Stimulated activated naive CD8-positive, alpha-beta T cell treated with anti-CD3 and anti-CD28 coated beads, Interleukin-15, Interleukin-2, amounts not matched to agents 100 ng/mL and 50 ng/mL, for 24 hours (primary cell): ENCODE measurements around the gene TNRC6A.
"Not testable (repeated sequence)": the region's sequence is repeated elsewhere in the genome, so short reads cannot be mapped to it uniquely, and the experiment has no call there.

Source experiments
- H3K27ac Mint-ChIP-seq: one replicate; pipeline ENCODE4 v1.8.0; 2021; ENCODE audit warnings: mild to moderate bottlenecking, mixed read lengths
- H3K27me3 Mint-ChIP-seq: one replicate; pipeline ENCODE4 v1.8.0; 2021; ENCODE audit warnings: mixed read lengths
- H3K36me3 Mint-ChIP-seq: one replicate; pipeline ENCODE4 v1.8.0; 2021; ENCODE audit warnings: low read depth, mixed read lengths
- H3K4me1 Mint-ChIP-seq: one replicate; pipeline ENCODE4 v1.8.0; 2021; ENCODE audit warnings: low read depth, mixed read lengths
- H3K4me3 Mint-ChIP-seq: one replicate; pipeline ENCODE4 v1.8.0; 2021; ENCODE audit warnings: mild to moderate bottlenecking, mixed read lengths
- H3K9me3 Mint-ChIP-seq: one replicate; pipeline ENCODE4 v1.8.0; 2021; ENCODE audit warnings: mixed read lengths

The TNRC6A gene

GRCh38 chr16:24737916-24738594, 8.6 kb downstream of the TNRC6A start:
- Mint-ChIP-seq H3K27me3 (no peaks in the 10 kb centered on the region), H3K27ac (peak overlapping the region; percentile 65), H3K4me3 (no peak overlapping the region), H3K9me3 (no peaks in the 10 kb centered on the region), H3K4me1 (peaks cover 98% of the 10 kb centered on the region), H3K36me3 (peaks cover 45% of the 10 kb centered on the region)

DNA sequence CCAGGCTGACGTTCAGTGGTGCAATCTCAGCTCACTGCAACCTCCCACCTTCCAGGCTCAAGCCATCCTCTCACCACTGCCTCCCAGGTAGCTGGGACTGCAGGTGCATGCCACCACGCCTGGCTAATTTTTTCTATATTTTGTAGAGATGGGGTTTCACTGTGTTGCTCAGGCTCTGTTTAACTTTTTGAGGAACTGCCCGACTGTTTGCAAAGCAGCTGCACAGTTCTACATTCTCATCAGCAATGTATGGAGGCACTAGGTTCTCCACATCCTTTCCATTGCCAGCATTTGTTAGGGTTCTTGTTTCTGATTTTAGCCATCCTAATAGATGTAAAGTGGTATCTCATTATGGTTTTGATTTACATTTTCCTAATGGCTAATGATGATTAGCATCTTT, 9.4 kb downstream of the TNRC6A start:
- H3K4me3 Mint-ChIP-seq, result no peak overlapping the region
- peaks cover 98% of the 10 kb centered on the region for H3K4me1 Mint-ChIP-seq
- no peak overlapping the region for H3K27ac Mint-ChIP-seq
- peaks cover 43% of the 10 kb centered on the region for H3K36me3 Mint-ChIP-seq
- H3K9me3 Mint-ChIP-seq, result no peaks in the 10 kb centered on the region
- H3K27me3 Mint-ChIP-seq, result no peaks in the 10 kb centered on the region

GRCh38 chr16:24741862-24742261, 12.4 kb downstream of the TNRC6A start:
- H3K4me1 Mint-ChIP-seq, result peaks cover 99% of the 10 kb centered on the region
- peaks cover 60% of the 10 kb centered on the region for H3K36me3 Mint-ChIP-seq
- H3K27me3 Mint-ChIP-seq, result no peaks in the 10 kb centered on the region
- no peak overlapping the region for H3K27ac Mint-ChIP-seq
- H3K4me3 Mint-ChIP-seq, result no peak overlapping the region
- H3K9me3 Mint-ChIP-seq, result no peaks in the 10 kb centered on the region

GRCh38 chr16:24742610-24743009, 13.2 kb downstream of the TNRC6A start:
- not testable (repeated sequence) for H3K27ac Mint-ChIP-seq, H3K27me3 Mint-ChIP-seq, H3K4me3 Mint-ChIP-seq, H3K9me3 Mint-ChIP-seq
- Mint-ChIP-seq H3K36me3 (peaks cover 64% of the 10 kb centered on the region), H3K4me1 (peaks cover 99% of the 10 kb centered on the region)

DNA sequence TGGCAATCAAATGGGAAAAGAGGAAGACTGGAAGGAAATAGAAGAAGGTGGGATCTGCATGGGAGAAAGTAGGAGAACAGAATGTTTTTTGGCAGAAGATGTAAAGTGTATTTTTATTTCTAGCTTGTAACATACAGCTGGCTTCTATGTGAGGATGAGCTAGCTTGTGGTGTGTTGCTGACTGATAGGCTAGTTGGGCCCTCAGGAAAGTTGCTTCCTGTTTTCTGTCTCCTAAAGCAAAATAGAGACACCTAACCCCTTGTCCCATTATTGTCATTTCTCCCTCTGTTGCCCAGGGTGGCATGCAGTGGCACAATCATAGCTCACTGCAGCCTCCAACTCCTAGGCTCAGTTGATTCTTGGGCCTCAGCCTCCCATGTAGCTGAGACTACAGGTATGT, 15.9 kb downstream of the TNRC6A start:
- Mint-ChIP-seq H3K4me3 (no peak overlapping the region), H3K27ac (peak overlapping the region; percentile 29), H3K27me3 (no peaks in the 10 kb centered on the region), H3K4me1 (peaks cover 92% of the 10 kb centered on the region), H3K9me3 (no peaks in the 10 kb centered on the region), H3K36me3 (peaks cover 60% of the 10 kb centered on the region)

GRCh38 chr16:24745791-24746190, 16.3 kb downstream of the TNRC6A start:
- H3K4me1 Mint-ChIP-seq, result peaks cover 91% of the 10 kb centered on the region
- H3K36me3 Mint-ChIP-seq, result peaks cover 57% of the 10 kb centered on the region
- no peaks in the 10 kb centered on the region for H3K27me3 Mint-ChIP-seq
- H3K4me3 Mint-ChIP-seq, result no peak overlapping the region
- peak overlapping the region; percentile 15 for H3K27ac Mint-ChIP-seq
- no peaks in the 10 kb centered on the region for H3K9me3 Mint-ChIP-seq

- Mint-ChIP-seq H3K9me3 (no peaks in the 10 kb centered on the region), H3K27me3 (no peaks in the 10 kb centered on the region), H3K27ac (peak overlapping the region; percentile 75), H3K4me3 (no peak overlapping the region), H3K4me1 (peaks cover 84% of the 10 kb centered on the region), H3K36me3 (peaks cover 55% of the 10 kb centered on the region)
These were observed 18.0 kb downstream of the TNRC6A start for GRCh38 chr16:24747441-24747840.

DNA sequence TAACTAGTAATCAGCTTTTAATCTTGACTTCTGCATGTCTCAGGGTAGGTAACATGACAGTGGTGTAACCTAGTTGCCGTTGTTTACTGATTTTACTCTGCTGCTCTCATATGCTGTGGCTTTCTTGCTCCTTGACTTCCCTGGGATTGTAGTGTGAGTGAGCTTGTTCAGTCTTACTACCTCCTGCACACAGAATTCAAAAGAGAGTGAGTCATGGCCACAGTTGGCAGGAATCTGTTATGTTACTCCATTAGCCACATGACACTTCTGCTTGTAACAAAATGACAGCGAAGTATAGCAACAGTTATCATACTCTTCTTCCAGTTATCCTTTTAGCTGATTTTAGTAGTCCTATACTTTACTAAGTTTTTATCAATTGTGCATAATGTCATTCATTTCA, 18.8 kb downstream of the TNRC6A start:
- no peaks in the 10 kb centered on the region for H3K27me3 Mint-ChIP-seq
- H3K36me3 Mint-ChIP-seq, result peaks cover 60% of the 10 kb centered on the region
- no peak overlapping the region for H3K4me3 Mint-ChIP-seq
- H3K4me1 Mint-ChIP-seq, result peaks cover 85% of the 10 kb centered on the region
- no peaks in the 10 kb centered on the region for H3K9me3 Mint-ChIP-seq
- no peak overlapping the region for H3K27ac Mint-ChIP-seq

- Mint-ChIP-seq H3K9me3 (no peaks in the 10 kb centered on the region), H3K4me3 (no peak overlapping the region), H3K27ac (no peak overlapping the region), H3K4me1 (peaks cover 81% of the 10 kb centered on the region), H3K36me3 (peaks cover 52% of the 10 kb centered on the region), H3K27me3 (no peaks in the 10 kb centered on the region)
These were observed 19.9 kb downstream of the TNRC6A start for GRCh38 chr16:24749310-24749709.

- Mint-ChIP-seq H3K4me1 (peaks cover 81% of the 10 kb centered on the region), H3K36me3 (peaks cover 46% of the 10 kb centered on the region)
- not testable (repeated sequence) for H3K4me3 Mint-ChIP-seq, H3K9me3 Mint-ChIP-seq, H3K27ac Mint-ChIP-seq, H3K27me3 Mint-ChIP-seq
These were observed 20.4 kb downstream of the TNRC6A start for GRCh38 chr16:24749872-24750271.

GRCh38 chr16:24753000-24753399, 23.5 kb downstream of the TNRC6A start:
- no peaks in the 10 kb centered on the region for H3K27me3 Mint-ChIP-seq
- H3K4me1 Mint-ChIP-seq, result peaks cover 73% of the 10 kb centered on the region
- H3K36me3 Mint-ChIP-seq, result peaks cover 37% of the 10 kb centered on the region
- H3K9me3 Mint-ChIP-seq, result no peaks in the 10 kb centered on the region
- H3K4me3 Mint-ChIP-seq, result peak overlapping the region; percentile 52
- H3K27ac Mint-ChIP-seq, result peak overlapping the region; percentile 86

DNA sequence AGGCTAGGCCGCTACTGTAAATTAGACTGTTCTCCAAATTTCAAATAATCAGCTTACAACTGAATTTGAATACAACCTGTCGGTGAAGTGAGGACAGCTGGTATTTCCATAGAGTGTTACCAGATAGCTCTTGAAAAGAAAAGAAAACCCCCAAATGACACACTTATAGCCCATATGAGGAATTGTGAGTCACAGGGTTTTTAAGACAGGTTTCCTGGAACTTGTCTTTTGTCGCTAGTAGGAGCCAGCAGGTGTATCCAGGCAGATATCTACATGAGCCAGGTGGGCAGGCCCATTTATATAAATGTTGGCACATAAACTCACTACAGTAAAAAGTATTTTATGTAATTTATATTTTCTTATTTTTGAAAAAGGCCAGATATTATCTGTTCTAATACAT, 24.0 kb downstream of the TNRC6A start:
- H3K9me3 Mint-ChIP-seq, result no peaks in the 10 kb centered on the region

GRCh38 chr16:24754543-24754942, 25.1 kb downstream of the TNRC6A start:
- peak overlapping the region; percentile 46 for H3K27ac Mint-ChIP-seq
- H3K4me3 Mint-ChIP-seq, result no peak overlapping the region
- H3K4me1 Mint-ChIP-seq, result peaks cover 58% of the 10 kb centered on the region
- no peaks in the 10 kb centered on the region for H3K9me3 Mint-ChIP-seq
- H3K36me3 Mint-ChIP-seq, result peaks cover 25% of the 10 kb centered on the region
- no peaks in the 10 kb centered on the region for H3K27me3 Mint-ChIP-seq

More for the DNA sequence above, 24.0 kb downstream of the TNRC6A start:
- H3K27ac Mint-ChIP-seq, result peak overlapping the region; percentile 86
- peak overlapping the region; percentile 52 for H3K4me3 Mint-ChIP-seq
- peaks cover 33% of the 10 kb centered on the region for H3K36me3 Mint-ChIP-seq
- peaks cover 68% of the 10 kb centered on the region for H3K4me1 Mint-ChIP-seq
- H3K27me3 Mint-ChIP-seq, result no peaks in the 10 kb centered on the region

DNA sequence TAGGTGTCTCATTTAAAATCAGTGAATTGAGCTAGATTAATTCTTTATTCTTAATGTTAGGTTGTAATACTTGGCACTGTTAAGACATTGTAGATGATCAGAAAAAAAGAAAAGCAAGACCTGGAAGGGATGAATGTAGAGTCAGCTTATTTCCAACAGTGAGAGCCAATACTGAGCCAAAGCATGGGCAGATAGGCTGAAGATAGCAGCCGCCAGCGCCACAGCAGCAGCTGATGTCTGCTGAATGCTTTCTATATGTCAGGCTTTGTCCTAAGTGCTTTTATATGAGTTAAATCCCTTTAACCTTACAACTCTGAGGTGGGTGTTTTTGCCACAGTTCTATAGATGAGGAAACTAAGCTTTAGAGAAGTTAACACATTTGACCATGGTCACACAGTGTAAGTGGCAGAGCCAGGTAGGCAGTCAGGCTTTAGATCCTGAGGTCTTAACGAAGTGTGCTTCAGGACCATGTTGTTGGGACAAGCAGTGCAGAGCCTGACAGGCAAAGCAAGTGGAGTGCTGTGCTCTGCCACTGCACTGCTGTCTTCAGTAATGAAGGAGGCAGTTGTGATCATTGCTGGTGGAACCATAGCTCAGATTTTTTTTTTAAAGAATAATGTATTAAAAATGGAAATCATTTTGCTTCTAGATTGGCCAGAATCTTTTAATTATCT, 25.9 kb downstream of the TNRC6A start:
- Mint-ChIP-seq H3K9me3 (no peaks in the 10 kb centered on the region), H3K36me3 (peaks cover 25% of the 10 kb centered on the region), H3K4me3 (no peak overlapping the region), H3K27me3 (no peaks in the 10 kb centered on the region), H3K4me1 (peaks cover 56% of the 10 kb centered on the region), H3K27ac (peak overlapping the region; percentile 46)

GRCh38 chr16:24758373-24758772, 28.9 kb downstream of the TNRC6A start:
- H3K27me3 Mint-ChIP-seq, result no peaks in the 10 kb centered on the region
- H3K4me1 Mint-ChIP-seq, result peaks cover 42% of the 10 kb centered on the region
- peaks cover 23% of the 10 kb centered on the region for H3K36me3 Mint-ChIP-seq
- H3K27ac Mint-ChIP-seq, result no peak overlapping the region
- no peaks in the 10 kb centered on the region for H3K9me3 Mint-ChIP-seq
- no peak overlapping the region for H3K4me3 Mint-ChIP-seq

DNA sequence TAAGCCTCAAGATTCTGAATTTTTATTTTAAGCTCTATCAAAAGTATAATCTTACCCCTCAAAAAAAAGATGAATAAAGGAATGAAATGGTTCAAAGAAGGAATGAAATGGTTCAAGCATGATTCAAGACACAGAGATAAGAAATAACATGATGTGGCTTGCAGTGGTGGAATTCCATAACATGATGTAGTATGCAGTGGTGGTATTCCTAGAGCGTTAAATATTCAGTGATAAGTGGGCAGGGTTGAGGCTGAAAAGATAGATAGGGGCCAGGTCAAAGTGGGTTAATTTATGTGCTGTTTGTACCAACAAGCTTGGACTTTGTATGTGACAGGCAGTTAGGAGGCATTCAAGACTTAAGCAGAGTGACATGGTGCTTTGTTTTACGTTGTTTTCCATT, 29.6 kb downstream of the TNRC6A start:
- Mint-ChIP-seq H3K9me3 (no peaks in the 10 kb centered on the region), H3K36me3 (peaks cover 28% of the 10 kb centered on the region), H3K27me3 (no peaks in the 10 kb centered on the region), H3K4me1 (peaks cover 40% of the 10 kb centered on the region), H3K27ac (no peak overlapping the region), H3K4me3 (no peak overlapping the region)
